Neural progenitor cell (in vitro differentiated cells): Measurements from ENCODE around the gene SMIM41. TPM values are rescaled to one million over a fixed set of nuclear protein-coding genes. Genes with fewer than 3 reads are reported as not detected.

Experiments used
- DNase-seq: peaks from one replicate; pipeline ENCODE4 v3.0.0-alpha.2; 2016; ENCODE audit warnings: low spot score
- H2AFZ ChIP-seq: fragments of 200-600 bp; sonication (generic); replicated peaks from 2 replicates; pipeline ENCODE4 v1.6.1; 2016; ENCODE audit warnings: antibody characterized with exemption
- H3F3A ChIP-seq: fragments of 200-600 bp; sonication (generic); 2 replicates; pipeline ENCODE4 v1.6.1; 2016; ENCODE audit warnings: antibody characterized with exemption, low read depth
- H3K27ac ChIP-seq: fragments of 200-600 bp; sonication (generic); 2 replicates; pipeline ENCODE4 v1.5.1; 2016; ENCODE audit warnings: mild to moderate bottlenecking
- H3K27me3 ChIP-seq: fragments of 200-600 bp; sonication (generic); 2 replicates; pipeline ENCODE4 v1.6.1; 2016; ENCODE audit warnings: mild to moderate bottlenecking, moderate library complexity
- H3K36me3 ChIP-seq: fragments of 200-600 bp; sonication (generic); 2 replicates; pipeline ENCODE4 v1.5.1; 2016
- H3K4me1 ChIP-seq: fragments of 200-600 bp; sonication (generic); 2 replicates; pipeline ENCODE4 v1.6.1; 2016; ENCODE audit warnings: mixed run types
- H3K4me2 ChIP-seq: fragments of 200-600 bp; sonication (generic); 2 replicates; pipeline ENCODE4 v1.6.1; 2016
- H3K4me3 ChIP-seq: fragments of 200-600 bp; sonication (generic); 2 replicates; pipeline ENCODE4 v1.5.1; 2016
- H3K79me2 ChIP-seq: fragments of 200-600 bp; sonication (generic); 2 replicates; pipeline ENCODE4 v1.6.1; 2016; ENCODE audit warnings: low read depth
- H3K9ac ChIP-seq: fragments of 200-600 bp; sonication (generic); 2 replicates; pipeline ENCODE4 v1.6.1; 2016
- H3K9me3 ChIP-seq: fragments of 200-600 bp; sonication (generic); 2 replicates; pipeline ENCODE4 v1.5.1; 2016; ENCODE audit warnings: low read depth
- H4K20me1 ChIP-seq: fragments of 200-600 bp; sonication (generic); 2 replicates; pipeline ENCODE4 v1.6.1; 2016; ENCODE audit warnings: low read depth
- H3K27ac Mint-ChIP-seq: 3 replicates; pipeline ENCODE4 v1.8.0; 2021; ENCODE audit warnings: mixed read lengths
- H3K27me3 Mint-ChIP-seq: 2 replicates; pipeline ENCODE4 v1.8.0; 2022; ENCODE audit warnings: low read depth, mild to moderate bottlenecking, inconsistent platforms, moderate library complexity, mixed read lengths; ENCODE audit not compliant: insufficient read depth
- H3K36me3 Mint-ChIP-seq: 3 replicates; pipeline ENCODE4 v1.8.0; 2021; ENCODE audit warnings: mixed read lengths
- H3K4me1 Mint-ChIP-seq: 3 replicates; pipeline ENCODE4 v1.8.0; 2021; ENCODE audit warnings: mixed read lengths
- H3K4me3 Mint-ChIP-seq: 3 replicates; pipeline ENCODE4 v1.8.0; 2021; ENCODE audit warnings: mild to moderate bottlenecking, moderate library complexity, mixed read lengths
- H3K9me3 Mint-ChIP-seq: 3 replicates; pipeline ENCODE4 v1.8.0; 2020; ENCODE audit warnings: mixed read lengths
- EZH2 ChIP-seq: fragments of 200-600 bp; sonication (generic); IDR thresholded peaks from 2 replicates; pipeline ENCODE4 v1.6.1; 2017; ENCODE audit warnings: antibody characterized with exemption, mild to moderate bottlenecking, moderate library complexity
- EZH2phosphoT487 ChIP-seq: fragments of 200-600 bp; sonication (generic); IDR thresholded peaks from 2 replicates; pipeline ENCODE4 v1.6.1; 2017; ENCODE audit warnings: antibody characterized with exemption
- total RNA-seq: library from RNA; depleted of rRNA; stranded (reverse); fragments of >200 nt; gene quantifications from 2 replicates; pipeline ENCODE4 v1.2.3, GENCODE V29; 2015; ENCODE audit warnings: low replicate concordance
- TF ChIP-seq, protein P1 (sequence below): fragments of 200-600 bp; sonication (generic); IDR thresholded peaks from 2 replicates; pipeline ENCODE4 v1.5.1; 2017; ENCODE audit warnings: antibody characterized with exemption, mild to moderate bottlenecking

SMIM41 gene
- total RNA-seq, 1 donor from 2014 or later, result not detected

DNA sequence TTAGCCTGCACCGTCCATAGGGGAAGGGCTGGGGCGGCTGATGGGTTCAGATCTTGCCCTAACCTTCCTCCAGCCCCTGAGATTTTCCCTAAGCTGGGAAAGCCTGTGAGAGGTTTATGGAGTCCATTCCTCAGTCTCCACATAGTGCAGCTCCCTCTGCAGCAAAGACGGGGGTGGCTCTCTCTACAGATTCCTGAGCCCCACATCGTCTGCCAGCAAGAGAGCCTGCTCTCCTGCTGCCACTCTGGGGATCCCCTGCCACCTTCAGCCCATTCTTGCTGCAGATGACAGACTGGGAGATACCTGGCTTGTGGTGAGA lies 3.1 kb downstream of the SMIM41 start:
- Mint-ChIP-seq H3K27ac (peak overlapping the region; percentile 85), H3K9me3 (no peaks in the 10 kb centered on the region), H3K27me3 (peaks cover 6% of the 10 kb centered on the region), H3K4me3 (no peak overlapping the region), H3K36me3 (peaks cover 7% of the 10 kb centered on the region), H3K4me1 (peaks cover 24% of the 10 kb centered on the region)
- Histone ChIP-seq H3K9me3 (no peaks in the 10 kb centered on the region), H3K79me2 (no peaks in the 10 kb centered on the region), H3K36me3 (no peaks in the 10 kb centered on the region), H2AFZ (no peak overlapping the region), H3K4me3 (no peak overlapping the region), H3K4me2 (no peak overlapping the region), H4K20me1 (peaks cover 7% of the 10 kb centered on the region), H3F3A (no peaks in the 10 kb centered on the region), H3K27me3 (no peaks in the 10 kb centered on the region), H3K4me1 (peaks cover 10% of the 10 kb centered on the region), H3K27ac (no peak overlapping the region), H3K9ac (no peak overlapping the region)
- no peak for TF ChIP-seq EZH2
- no peak for TF ChIP-seq EZH2phosphoT487
- TF ChIP-seq, protein P1, sequence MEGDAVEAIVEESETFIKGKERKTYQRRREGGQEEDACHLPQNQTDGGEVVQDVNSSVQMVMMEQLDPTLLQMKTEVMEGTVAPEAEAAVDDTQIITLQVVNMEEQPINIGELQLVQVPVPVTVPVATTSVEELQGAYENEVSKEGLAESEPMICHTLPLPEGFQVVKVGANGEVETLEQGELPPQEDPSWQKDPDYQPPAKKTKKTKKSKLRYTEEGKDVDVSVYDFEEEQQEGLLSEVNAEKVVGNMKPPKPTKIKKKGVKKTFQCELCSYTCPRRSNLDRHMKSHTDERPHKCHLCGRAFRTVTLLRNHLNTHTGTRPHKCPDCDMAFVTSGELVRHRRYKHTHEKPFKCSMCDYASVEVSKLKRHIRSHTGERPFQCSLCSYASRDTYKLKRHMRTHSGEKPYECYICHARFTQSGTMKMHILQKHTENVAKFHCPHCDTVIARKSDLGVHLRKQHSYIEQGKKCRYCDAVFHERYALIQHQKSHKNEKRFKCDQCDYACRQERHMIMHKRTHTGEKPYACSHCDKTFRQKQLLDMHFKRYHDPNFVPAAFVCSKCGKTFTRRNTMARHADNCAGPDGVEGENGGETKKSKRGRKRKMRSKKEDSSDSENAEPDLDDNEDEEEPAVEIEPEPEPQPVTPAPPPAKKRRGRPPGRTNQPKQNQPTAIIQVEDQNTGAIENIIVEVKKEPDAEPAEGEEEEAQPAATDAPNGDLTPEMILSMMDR, result no peak
- no peak for DNase-seq

- peak; percentile 79 for DNase-seq
- peaks cover 5% of the 10 kb centered on the region for H4K20me1 ChIP-seq
- H3K79me2 ChIP-seq, result no peaks in the 10 kb centered on the region
- H3K27ac ChIP-seq, result no peak overlapping the region
- TF ChIP-seq, protein P1, result peak; percentile 99
- TF ChIP-seq EZH2, result no peak
- no peak for TF ChIP-seq EZH2phosphoT487
- no peak overlapping the region for H3K4me3 ChIP-seq
- H3F3A ChIP-seq, result no peaks in the 10 kb centered on the region
- H3K27me3 ChIP-seq, result no peaks in the 10 kb centered on the region
- H2AFZ ChIP-seq, result no peak overlapping the region
- no peaks in the 10 kb centered on the region for H3K36me3 ChIP-seq
- H3K9ac ChIP-seq, result no peak overlapping the region
- Mint-ChIP-seq H3K27me3 (peaks cover 6% of the 10 kb centered on the region), H3K4me1 (peaks cover 24% of the 10 kb centered on the region), H3K27ac (no peak overlapping the region), H3K4me3 (no peak overlapping the region), H3K9me3 (no peaks in the 10 kb centered on the region), H3K36me3 (peaks cover 3% of the 10 kb centered on the region)
- H3K4me1 ChIP-seq, result peaks cover 10% of the 10 kb centered on the region
- H3K9me3 ChIP-seq, result no peaks in the 10 kb centered on the region
- H3K4me2 ChIP-seq, result no peak overlapping the region
These were observed 3.6 kb downstream of the SMIM41 start for GRCh38 chr12:52082988-52083637.

DNA sequence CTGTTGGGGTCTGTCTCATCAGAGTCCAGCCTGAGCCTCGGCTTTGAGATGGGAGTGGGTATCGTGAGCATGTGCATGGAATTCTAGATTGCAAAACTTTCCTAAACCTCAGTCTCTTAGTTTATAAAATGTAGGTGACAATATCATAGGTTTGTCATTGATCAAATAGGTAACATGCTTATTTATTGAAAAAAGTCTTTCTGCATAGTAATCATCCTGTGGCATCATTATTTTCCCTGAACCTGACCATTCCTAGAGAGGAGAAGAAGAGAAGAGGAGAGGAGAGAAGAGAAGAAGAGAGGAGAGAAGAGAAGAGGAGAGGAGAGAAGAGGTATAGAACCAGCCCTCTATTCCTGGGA lies 4.1 kb downstream of the SMIM41 start:
- H3F3A ChIP-seq, result no peaks in the 10 kb centered on the region
- TF ChIP-seq EZH2phosphoT487, result no peak
- TF ChIP-seq, protein P1, result no peak
- no peak for TF ChIP-seq EZH2
- H3K27me3 ChIP-seq, result no peaks in the 10 kb centered on the region
- no peak overlapping the region for H3K27ac Mint-ChIP-seq
- H3K27ac ChIP-seq, result no peak overlapping the region
- no peak overlapping the region for H3K4me3 Mint-ChIP-seq
- no peak overlapping the region for H3K9ac ChIP-seq
- peaks cover 10% of the 10 kb centered on the region for H3K4me1 ChIP-seq
- no peak overlapping the region for H3K4me2 ChIP-seq
- peaks cover 9% of the 10 kb centered on the region for H3K27me3 Mint-ChIP-seq
- H2AFZ ChIP-seq, result no peak overlapping the region
- H3K36me3 Mint-ChIP-seq, result peaks cover 2% of the 10 kb centered on the region
- H3K9me3 Mint-ChIP-seq, result no peaks in the 10 kb centered on the region
- peaks cover 24% of the 10 kb centered on the region for H3K4me1 Mint-ChIP-seq
- peaks cover 4% of the 10 kb centered on the region for H4K20me1 ChIP-seq
- no peaks in the 10 kb centered on the region for H3K36me3 ChIP-seq
- no peak for DNase-seq
- H3K9me3 ChIP-seq, result no peaks in the 10 kb centered on the region
- no peaks in the 10 kb centered on the region for H3K79me2 ChIP-seq
- H3K4me3 ChIP-seq, result no peak overlapping the region
